ENCODE results near the gene METRN.
"Not testable (repeated sequence)": the region's sequence is repeated elsewhere in the genome, so short reads cannot be mapped to it uniquely, and the experiment has no call there.

Gene METRN

DNA sequence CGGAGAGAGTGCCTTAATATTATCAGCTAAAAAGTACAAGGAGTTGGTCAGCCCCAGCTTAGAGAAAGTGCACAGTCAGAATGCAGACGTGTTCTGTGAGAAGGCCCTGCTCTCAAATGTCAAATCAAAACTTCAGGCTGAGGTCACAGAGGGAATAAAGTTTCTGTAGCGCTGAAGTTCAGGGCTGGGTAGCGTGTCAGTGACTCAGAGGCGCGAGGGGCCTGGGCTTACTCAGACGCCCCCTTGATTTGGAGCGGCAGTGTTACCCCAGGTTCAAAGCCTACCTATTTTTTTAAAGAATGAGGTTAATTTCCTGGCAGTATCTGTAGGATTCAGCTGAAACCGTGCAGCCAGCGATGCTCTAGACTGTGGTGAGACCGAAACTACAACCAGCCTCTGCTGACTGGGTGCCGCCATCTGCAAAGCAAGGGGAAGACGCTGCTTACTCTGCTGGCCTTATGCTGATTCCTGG is 21.1 kb downstream of the METRN start:
- DNase-seq (ENCODE audit: low read depth): no peak

DNA sequence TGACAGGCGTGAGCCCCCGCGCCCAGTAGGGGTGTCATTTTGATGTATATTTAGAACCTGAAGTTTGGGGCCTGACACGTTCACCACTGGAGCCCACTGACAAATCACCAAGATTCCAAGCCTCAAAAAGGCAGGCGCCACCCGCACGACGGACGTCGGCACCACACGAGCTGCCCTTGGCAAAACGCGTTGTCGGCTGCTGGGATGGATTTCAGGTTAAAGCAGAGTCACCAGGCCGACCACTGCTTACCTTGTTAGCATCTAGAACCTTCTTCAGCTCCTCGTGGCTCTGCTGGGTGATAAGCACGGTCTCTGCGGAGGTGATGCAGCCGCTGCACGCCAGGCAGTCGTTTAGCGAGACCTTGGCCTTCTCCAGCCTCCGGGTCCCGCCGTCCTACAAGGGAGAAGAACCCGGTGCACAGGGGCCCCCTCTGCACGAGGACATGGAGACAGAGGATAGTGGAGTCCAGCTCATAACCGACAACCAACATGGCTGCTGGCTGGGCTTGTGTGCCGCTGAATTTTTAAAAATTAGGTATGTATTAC is 22.1 kb downstream of the METRN start:
- no peak for DNase-seq (ENCODE audit: low read depth)

DNA sequence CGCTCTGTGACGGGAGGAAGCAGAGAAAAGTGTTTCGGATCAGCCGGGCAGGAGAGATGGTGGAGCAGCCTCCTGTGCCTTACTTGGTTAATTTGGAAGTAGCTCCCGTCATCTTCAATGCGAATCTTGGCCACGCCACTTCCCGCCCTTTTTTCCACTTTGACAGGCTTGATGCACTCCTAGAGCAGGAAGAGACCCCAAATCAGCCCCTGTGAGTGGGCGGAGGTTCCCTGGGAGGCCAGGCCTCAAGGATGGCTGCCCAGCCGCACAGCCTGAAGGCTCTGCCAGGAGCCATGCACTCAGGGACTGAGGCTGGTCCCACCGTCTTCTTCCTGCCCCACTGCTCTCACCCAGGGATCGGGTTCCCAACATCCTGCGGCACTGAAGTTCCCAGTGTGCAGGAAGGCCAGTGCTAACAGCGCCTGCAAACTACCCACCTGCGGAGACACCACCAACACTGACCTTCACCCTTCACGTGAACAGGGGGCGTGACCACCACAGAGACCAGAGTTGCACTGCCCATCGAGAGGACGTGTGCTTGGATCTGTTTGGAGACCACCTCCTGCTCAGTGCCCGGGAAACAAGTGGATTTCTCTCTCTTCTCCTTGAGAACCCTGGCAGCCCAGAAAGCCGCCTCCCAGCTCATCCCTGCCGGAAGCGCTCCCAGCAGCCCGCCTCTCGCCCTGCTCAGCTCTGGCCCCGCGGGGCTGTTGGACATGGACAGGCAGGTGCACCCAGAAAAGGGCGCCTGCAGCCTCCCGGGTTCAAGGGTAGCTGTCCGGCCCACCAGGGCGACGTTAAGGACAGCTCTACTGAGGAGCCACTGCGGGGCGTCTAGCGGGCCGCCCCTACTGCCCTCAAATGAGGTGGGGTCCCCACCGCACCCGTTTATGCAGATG is 24.9 kb downstream of the METRN start:
- no peak for DNase-seq (ENCODE audit: low read depth)

DNA sequence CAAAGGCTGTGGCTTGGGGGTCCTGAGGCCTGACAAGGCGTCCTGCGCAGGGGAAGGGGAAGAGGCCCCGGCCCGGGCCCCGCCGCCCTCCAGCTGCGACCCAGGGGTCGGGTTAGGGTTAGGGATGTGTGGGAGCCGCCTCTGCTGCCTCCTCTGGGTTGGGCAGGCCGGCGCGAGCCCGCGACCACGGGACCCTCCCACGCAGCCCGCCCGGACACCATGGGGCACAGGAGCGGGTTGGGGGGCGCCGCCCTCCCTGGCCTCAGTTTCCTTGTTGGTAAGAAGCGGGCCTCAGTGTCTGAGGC is 25.5 kb downstream of the METRN start:
- no peak for DNase-seq (ENCODE audit: low read depth)

DNA sequence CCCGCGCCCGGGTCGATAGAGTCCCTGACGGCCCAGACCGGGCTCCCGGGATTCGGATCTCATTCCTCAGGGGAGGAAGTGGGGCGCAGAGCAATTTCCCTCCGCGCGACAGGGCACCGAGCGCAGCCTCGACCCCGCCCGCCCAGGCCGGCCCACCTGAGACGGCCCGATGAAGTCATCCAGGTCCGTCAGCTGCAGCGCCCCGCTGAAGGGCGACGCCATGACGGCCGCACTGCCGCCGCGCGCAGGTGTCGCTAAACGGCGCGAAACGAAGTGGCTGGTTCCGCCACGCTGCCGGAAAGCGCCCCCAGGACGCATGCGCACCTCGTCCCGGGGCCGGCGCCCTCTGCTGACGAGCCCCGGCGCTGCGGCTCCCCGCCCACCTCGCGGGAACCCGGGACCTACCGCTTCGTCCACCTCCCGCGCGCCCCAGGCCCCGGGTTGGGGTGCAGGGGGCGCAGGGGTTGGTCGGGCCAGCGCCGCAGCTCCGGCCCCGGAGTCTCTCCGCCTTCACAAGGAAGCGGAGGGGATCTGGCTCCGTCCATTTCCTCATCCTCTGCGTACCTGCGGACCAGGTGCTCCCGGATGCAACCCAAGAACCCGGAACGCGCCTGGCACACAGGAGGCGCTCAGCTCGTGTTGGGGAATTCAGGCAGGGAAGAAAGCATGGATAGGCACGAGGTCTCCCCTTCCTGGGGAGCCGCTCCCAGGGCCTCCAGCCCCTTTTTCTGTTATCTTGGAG is 26.0 kb downstream of the METRN start, which contains the start of gene CIAO3:
Gene CIAO3 (minus strand): TSS at position 234 of the 742 bp plus-strand sequence. CDS start 12 bp downstream, at position 222.
- DNase-seq (ENCODE audit: low read depth): peak; percentile 90

DNA sequence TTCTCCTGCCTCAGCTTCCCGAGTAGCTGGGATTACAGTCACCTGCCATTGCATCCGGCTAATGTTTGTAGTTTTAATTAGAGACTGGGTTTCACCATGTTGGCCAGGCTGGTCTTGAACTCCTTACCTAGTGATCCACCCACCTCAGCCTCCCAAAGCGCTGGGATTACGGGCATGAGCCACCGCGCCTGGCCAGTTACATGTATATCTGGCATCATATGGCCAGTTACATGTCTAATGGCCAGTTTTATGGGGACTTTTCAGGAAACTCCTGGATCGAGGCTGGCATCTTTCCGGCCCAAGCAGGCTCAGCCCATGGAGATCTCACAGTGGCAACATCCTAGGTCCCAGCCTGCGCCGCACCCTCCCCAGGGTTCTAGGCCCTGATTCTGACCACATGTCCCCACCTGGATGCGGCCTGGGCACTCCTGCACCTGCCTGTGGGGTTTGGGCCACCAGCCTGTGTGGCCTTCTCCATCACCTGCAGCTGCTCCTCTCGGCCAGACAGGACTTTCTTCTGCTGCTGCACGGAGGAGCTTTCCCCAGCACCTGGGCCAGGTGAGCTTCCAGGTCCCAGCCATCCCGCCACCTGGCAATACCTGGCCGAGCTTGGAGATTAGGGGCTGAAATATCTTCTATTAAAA is 27.2 kb downstream of the METRN start:
- no peak for DNase-seq (ENCODE audit: low read depth)

DNA sequence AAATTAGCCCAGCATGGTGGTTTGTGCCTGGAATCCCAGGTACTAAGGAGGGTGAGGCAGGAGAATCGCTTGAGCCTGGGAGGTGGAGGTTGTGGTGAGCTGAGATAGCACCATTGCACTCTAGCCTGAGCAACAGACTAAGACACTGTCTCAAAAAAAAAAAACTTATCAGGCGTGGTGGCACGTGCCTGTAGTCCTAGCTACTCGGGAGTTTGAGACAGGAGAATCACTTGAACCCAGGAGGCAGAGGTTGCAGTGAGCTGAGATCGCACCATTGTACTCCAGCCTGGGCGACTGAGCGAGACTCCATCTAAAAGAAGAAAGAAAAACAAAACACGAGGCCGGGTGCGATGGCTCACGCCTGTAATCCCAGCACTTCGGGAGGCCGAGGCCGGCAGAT is 28.0 kb downstream of the METRN start:
- DNase-seq (ENCODE audit: low read depth): not testable (repeated sequence)

DNA sequence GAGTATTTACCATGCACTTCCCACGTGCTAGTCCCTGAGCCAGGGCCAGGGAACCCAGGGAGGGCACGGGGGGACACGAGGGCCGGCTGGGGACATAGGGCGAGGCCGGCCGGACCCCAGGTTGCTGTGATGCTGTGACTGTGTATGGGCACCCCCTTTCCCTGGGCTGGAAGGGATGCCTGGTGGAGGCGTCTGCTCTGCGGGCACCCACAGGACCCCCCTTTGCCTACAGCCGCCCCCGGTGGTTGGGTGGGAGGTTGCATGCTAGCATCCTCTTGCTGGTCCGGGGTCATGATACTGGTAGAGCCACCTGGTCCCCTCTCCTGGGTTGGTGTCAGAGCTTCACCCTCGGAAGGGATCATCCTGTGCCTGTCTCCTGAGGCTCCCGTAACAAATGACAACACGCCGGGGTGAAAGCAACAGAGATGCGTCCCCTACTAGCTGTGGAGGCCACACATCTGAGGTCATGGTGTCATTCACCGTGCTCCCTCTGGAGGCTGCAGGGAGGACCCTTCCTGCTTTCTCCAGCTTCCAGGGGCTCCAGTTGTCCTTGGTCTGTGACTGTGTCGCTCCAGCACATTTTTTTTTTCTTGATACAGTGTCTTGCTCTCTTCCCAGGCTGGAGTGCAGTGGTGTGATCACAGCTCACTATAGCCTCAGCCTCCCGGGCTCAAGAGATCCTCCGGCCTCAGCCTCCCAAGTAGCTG is 29.0 kb downstream of the METRN start:
- no peak for DNase-seq (ENCODE audit: low read depth)

DNA sequence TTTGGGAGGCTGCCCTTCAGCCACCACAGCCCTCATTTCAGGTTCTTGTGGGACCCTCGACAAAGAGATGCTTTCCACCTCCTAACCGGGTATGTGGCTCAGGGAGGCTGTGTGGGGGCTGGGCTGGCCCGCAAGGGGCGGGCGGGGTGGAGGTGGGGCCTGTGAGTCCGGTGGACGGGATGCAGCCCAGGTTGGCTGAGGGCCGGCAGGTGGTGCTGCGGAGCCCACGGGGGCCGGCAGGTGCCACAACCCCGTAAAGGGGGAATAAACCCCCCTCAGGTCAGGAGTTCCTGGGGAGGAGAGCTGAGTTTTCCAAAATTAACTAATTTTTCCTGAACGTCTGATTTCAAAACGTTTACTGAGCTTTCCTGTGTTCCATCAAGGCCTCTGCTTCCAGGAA is 30.8 kb downstream of the METRN start:
- DNase-seq (ENCODE audit: low read depth): no peak

DNA sequence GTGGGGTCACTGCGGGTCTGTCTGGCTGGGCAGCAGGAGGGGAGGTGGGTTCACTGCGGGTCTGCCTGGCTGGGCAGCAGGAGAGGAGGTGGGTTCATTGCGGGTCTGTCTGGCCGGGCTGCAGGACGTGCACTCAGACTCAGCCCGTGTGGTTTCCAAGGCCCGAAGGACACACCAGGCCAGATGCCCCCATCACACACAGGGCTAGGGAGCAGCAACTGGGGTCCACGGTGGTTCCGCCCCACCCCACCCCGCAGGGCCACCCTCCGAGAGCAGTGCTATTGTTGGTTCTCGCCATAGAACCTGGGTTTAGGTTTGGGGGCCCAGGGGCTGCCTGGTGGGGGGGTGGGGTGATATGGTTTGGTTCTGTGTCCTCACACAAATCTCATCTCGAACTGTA is 31.7 kb downstream of the METRN start:
- no peak for DNase-seq (ENCODE audit: low read depth)

DNA sequence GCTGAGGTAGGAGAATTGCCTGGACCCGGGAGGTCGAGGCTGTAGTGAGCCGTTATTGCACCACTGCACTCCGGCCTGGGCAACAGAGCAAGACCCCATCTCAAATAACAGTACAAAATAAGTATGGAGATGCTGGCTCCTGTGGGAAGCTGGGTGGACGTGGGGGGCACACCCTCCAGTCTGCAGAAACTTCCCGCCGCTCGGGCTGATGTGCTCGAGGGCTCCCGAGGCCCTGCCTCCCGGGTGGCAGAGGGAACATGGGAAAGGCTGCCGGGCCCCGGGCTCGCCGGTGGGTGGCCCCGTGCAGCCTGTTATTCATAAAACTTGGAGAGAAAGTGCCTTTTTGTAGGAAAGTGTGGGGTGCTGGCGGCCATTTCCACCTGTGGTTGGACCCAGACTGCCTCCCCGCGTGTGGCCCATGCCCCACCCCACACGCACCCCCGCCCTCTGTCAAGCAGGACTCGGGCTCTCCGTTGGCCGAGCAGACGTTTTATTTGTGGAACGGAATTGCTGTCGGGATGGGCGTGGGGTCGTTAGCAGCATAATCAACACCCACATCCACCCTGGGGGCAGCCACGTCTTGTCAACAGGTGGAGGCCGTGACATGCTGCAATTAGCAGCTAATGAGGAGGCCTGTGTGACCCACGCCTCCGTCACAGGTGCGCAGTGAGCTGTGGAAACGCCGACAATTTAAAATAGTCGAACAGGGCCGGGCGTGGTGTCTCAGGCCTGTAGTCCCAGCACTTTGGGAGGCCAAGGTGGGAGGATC is 33.2 kb downstream of the METRN start:
- DNase-seq (ENCODE audit: low read depth): no peak

DNA sequence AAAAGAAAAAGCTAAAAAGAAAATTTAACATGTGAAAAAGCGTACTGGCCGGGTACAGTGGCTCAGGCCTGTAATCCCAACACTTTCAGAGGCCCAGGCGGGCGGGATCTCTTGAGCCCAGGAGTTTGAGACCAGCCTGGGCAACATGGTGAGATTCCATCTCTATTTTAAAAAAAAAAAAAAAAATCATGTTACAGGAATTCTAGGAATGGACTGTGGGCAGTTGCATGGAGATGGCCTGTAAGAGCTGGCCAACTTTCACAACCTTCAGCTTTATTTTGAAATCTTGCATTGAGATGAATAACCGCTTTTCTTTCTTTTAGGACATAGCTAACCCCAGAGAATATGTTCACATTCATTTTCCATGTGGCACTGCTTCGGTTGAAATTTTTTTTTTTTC is 34.1 kb downstream of the METRN start:
- DNase-seq (ENCODE audit: low read depth): no peak

DNA sequence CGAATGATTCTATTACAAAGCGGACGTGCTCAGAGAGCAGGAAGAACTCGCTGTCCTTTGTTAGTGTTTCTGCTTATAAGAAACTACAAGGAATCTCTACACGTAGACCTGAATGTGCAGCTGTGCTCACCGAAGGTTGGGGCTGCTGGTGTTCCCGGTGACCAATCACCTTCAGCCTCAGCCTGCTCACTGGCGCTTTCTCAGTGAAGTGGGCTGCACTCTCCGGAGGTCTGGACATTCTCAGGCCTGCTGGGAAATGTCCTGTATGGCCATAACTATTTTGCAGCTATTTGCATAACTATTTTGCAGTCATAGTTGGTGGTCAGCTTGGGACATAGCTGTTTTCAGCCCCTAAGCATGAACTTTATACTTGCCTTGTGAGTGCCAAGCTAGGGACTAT is 35.6 kb downstream of the METRN start:
- no peak for DNase-seq (ENCODE audit: low read depth)

DNA sequence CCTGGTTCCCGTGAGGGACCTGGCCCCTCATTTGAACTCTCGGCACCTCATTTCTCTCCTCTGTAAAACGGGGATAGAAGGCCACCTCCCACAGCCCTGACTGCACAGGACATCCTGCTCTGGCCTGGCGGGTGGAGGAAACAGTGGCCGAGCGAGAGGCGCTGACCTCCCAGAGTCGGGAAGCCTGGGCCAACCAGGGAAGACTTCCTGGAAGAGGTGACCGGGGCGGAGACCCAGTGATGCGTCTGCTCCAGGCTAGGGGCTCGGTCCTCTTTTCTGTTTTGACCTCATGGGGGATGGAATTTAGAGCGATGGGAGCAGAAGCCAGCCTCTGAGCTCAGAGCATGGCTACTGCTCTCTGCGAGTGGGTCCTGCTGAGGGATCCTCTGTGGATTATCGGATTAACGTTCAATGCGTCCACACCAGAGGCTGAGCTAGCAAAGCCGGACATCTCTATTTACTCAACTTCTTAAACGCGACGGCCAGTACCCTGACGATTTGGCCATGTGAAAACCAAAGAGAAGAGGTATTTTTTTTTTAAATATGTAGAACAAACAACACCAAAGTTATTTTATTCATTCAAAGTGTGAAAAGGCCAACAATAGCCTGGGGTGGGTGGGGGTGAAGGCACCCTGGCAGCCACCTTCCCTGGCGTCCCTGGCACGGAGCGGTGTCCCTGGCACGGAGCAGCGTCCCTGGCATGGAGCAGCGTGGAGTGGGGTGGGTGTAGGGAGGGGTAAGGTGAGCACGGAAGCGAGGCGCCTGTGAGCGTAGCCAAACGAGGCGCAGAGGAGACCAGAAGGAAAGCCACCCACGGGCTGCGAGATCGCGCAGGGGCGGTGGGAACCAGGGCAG is 36.5 kb downstream of the METRN start:
- no peak for DNase-seq (ENCODE audit: low read depth)

DNA sequence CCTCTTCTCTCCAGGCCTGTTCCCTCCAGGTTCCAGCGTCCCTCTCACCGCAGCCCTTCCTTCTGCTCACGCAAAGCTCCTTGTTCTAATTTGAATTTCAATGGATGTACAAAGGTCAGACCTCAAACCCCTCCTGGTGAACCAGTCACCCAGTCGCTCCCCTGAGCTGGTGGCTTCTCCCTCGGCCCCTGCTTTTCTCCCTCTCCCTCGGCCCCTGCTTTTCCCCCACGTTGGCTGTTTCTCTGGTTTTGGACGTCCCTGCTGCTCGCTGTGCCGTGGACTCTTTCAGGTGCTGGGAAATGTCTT is 37.0 kb downstream of the METRN start:
- no peak for DNase-seq (ENCODE audit: low read depth)

DNA sequence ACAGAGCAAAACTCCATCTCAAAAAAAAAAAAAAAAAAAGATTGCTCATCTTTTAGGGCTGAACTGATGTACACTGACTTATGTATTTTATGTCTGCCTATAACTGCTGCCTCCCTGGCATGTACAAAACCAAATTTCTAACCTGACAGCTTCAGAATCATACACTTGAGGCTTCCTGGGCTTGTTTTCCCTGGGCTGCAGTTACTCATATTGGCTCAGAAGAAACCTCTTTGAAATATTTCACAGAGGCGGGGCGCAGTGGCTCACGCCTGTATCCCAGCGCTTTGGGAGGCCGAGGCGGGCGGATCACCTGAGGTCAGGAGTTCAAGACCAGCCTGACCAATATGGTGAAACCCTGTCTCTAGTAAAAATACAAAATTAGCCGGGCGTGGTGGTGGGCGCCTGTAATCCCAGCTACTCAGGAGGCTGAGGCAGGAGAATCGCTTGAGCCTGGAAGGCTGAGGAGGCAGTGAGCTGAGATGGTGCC is 39.2 kb downstream of the METRN start:
- DNase-seq (ENCODE audit: low read depth): not testable (repeated sequence)

DNA sequence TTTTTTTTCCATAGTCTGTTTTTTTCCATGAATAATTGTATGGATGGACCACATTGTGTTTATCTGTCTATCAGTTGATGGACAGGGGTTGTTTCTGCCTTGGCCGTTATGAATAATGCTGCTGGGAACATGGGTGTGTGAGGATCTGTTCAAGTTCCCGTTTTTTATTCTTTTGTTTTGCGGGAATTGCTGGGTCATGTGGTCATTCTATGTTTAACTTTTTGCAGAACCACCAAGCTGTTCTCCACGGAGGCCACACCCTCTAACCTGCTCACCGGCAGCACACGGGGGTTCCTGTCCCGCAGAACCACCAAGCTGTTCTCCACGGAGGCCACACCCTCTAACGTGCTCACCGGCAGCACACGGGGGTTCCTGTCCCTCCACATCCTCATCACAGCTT is 39.7 kb downstream of the METRN start:
- DNase-seq (ENCODE audit: low read depth): no peak

DNA sequence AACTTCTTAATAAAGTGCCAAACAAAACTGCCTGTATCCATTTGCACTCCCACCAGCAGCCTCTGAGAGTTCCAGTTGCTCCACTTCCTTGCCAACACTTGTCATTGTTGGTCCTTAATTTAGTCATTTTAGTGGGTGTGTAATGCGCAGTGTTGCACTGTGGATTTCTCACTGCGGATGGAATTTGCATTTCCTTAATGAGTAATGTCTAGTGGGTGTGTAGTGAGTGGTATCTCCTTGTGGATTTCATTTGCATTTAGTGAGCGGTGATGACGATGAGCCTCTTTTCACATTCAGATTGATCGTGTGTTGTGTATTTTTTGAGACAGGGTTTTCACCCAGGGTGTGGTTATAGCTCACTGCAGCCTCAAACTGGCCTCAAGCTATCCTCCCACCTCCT is 41.5 kb downstream of the METRN start:
- no peak for DNase-seq (ENCODE audit: low read depth)

DNA sequence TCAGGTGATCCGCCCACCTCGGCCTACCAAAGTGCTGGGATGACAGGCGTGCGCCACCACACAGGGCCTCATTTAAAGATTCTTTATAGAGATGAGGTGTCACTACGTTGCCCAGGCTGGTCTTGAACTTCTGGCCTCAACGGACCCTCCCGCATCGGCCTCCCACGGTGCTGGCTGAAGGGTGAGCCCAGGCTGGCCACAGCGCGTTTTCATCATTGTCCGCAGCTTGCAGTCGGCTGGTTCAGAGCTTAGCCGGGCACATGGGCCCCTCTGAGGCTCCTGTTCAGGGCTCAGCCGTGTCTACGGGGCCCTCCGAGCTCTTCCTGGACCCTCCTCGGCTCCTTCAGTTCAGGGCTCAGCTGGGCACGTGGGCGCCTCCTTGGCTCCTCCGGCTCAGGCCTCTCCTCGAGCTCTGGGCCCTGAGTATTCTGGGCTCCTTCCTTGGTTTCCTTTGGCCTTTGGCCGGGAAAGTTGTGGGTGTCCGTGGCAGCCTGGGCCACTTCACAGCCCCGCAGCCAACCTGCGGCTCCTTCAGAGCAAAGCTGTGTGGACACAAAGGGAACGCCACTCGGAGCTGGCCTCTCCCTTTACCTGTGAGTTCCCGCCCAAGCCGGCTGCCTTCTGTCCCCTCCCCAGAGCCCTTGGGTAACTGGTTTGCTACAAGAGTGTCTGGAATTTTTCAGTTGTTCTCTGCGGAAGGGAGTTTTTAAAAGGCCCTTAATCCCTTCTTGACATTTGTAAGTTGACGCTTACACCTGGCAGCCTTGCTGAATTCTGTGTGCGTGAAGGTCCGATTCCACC is 44.4 kb downstream of the METRN start:
- DNase-seq (ENCODE audit: low read depth): no peak

Data from stimulated activated CD8-positive, alpha-beta memory T cell treated with anti-CD3 and anti-CD28 coated beads, Interleukin-12 subunit alpha, Interleukin-12 subunit beta, amount 100 ng/mL, for 1 hour (primary cell).